Measurements from ENCODE around the gene RBKS. TPM values are rescaled to one million over a fixed set of nuclear protein-coding genes. Genes with fewer than 3 reads are reported as not detected.
"Not testable (repeated sequence)": the region's sequence is repeated elsewhere in the genome, so short reads cannot be mapped to it uniquely, and the experiment has no call there.

Gene RBKS
- total RNA-seq, 1 donor from 2014 or later = 0.83 TPM

DNA sequence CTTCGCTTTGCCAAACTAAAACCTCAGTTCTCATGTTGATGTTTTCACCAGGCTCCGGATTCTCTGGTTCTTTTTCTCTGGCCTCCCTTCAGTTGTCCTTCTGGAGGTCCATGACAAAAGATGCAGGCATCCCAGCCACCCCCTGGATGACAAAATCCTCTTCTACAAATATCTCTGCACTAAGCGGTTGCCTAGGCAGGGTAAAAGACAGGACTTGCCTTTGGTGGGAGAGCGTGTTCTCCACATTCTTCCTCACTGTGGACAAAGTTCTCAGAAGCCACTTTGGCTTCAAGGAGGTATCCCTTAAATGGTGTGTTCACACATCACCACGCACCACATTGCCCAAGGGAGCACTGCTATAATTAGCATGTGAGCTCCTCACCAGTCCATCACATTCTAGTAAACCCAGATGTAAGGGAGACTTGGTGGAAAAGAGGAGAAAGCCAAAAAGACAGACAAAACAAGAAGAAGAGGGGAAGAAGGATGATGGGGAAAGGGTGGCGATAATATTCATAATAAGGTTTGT is 142.3 kb downstream of the RBKS start:
- Mint-ChIP-seq H3K4me3 (ENCODE audit: unreplicated experiment) (no peak overlapping the region), H3K27me3 (ENCODE audit: unreplicated experiment) (peaks cover 4% of the 10 kb centered on the region), H3K4me1 (ENCODE audit: unreplicated experiment) (no peaks in the 10 kb centered on the region), H3K9me3 (ENCODE audit: unreplicated experiment) (peaks cover 23% of the 10 kb centered on the region), H3K36me3 (ENCODE audit: unreplicated experiment) (peaks cover 9% of the 10 kb centered on the region), H3K27ac (ENCODE audit: unreplicated experiment) (no peak overlapping the region)
- TF ChIP-seq, protein P1, sequence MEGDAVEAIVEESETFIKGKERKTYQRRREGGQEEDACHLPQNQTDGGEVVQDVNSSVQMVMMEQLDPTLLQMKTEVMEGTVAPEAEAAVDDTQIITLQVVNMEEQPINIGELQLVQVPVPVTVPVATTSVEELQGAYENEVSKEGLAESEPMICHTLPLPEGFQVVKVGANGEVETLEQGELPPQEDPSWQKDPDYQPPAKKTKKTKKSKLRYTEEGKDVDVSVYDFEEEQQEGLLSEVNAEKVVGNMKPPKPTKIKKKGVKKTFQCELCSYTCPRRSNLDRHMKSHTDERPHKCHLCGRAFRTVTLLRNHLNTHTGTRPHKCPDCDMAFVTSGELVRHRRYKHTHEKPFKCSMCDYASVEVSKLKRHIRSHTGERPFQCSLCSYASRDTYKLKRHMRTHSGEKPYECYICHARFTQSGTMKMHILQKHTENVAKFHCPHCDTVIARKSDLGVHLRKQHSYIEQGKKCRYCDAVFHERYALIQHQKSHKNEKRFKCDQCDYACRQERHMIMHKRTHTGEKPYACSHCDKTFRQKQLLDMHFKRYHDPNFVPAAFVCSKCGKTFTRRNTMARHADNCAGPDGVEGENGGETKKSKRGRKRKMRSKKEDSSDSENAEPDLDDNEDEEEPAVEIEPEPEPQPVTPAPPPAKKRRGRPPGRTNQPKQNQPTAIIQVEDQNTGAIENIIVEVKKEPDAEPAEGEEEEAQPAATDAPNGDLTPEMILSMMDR (IDR thresholded peaks at IDR 0.05) = no peak
- DNase-seq (ENCODE audit: extremely low spot score, unreplicated experiment) = no peak

DNA sequence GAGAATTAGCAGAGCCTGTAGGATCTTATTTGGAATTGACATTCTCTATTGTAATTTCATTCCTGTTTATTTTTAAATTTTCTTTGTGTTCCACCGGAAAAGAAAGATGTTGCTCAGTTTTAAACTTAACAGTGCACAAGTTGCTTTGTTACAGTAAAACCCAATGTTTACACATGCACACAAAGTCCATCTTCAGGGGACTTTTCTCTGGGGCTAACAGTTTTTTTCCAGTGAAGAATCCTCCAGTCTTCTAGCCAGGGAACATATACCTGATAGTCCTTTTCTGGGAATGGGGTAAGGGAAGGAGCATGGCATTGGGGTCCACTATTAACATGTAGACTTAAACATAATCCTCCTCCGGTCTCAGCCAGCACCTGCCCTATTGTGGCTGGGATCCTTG is 143.9 kb downstream of the RBKS start:
- Mint-ChIP-seq H3K4me3 (ENCODE audit: unreplicated experiment) (no peak overlapping the region), H3K36me3 (ENCODE audit: unreplicated experiment) (peaks cover 9% of the 10 kb centered on the region), H3K9me3 (ENCODE audit: unreplicated experiment) (peaks cover 23% of the 10 kb centered on the region), H3K27me3 (ENCODE audit: unreplicated experiment) (peaks cover 4% of the 10 kb centered on the region), H3K4me1 (ENCODE audit: unreplicated experiment) (no peaks in the 10 kb centered on the region), H3K27ac (ENCODE audit: unreplicated experiment) (no peak overlapping the region)
- DNase-seq (ENCODE audit: extremely low spot score, unreplicated experiment) = no peak
- TF ChIP-seq, protein P1 (IDR thresholded peaks at IDR 0.05) = no peak

DNA sequence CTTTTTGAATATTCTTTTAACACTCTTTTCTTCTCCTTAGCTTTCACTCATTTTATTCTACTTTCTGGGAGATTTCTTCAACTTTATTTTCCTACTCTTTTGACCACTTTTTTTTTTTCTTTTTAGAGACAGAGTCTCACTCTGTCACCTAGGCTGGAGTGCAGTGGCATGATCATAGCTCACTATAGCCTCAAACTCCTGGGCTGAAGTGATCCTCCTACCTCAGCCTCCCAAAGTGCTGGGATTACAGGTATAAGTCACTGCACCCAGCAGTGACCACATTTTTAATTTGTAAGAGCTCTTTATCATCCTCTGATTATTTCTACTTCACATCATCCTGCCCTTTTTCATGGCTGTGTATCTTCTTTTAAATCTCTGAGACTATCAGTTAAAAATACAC is 144.7 kb downstream of the RBKS start:
- H3K36me3 Mint-ChIP-seq (ENCODE audit: unreplicated experiment); H3K4me3 Mint-ChIP-seq (ENCODE audit: unreplicated experiment); DNase-seq (ENCODE audit: extremely low spot score, unreplicated experiment); H3K27ac Mint-ChIP-seq (ENCODE audit: unreplicated experiment); H3K27me3 Mint-ChIP-seq (ENCODE audit: unreplicated experiment); H3K4me1 Mint-ChIP-seq (ENCODE audit: unreplicated experiment): not testable (repeated sequence)
- H3K9me3 Mint-ChIP-seq (ENCODE audit: unreplicated experiment) = peaks cover 30% of the 10 kb centered on the region

DNA sequence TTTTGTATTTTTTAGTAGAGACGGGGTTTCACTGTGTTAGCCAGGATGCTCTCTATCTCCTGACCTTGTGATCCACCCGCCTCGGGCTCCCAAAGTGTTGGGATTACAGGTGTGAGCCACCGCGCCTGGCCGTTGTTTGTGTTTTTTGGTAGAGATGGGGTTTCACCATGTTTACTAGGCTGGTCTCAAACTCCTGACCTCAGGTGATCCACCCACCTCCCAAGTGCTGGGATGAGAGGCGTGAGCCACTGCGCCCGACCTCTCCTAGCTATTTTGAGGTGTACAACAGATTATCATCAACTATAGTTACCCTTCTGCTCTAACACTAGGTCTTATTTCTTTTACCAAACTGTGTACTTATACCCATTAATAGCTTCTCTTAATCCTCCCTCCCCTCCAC is 147.6 kb downstream of the RBKS start:
- TF ChIP-seq, protein P1 (IDR thresholded peaks at IDR 0.05) = no peak
- no peaks in the 10 kb centered on the region for H3K27me3 Mint-ChIP-seq (ENCODE audit: unreplicated experiment)

DNA sequence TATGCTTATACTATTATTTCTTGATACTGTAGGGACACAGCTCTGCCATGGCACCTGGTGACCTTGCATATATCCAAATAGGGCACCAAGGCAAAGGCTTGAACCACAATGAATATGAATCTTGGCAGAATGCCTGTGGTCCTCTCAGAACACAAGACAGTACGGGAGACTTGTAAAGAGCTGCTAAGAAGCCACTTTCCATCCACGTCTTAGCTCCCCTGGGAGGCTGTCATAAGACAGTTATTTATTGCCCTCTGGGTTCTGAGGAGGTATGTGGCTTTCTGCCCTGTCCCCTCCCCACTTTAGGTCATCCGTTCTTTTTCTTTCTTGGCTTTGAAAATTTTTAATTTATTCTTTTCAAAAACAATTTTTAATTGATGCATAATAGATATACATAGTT is 148.5 kb downstream of the RBKS start:
- Mint-ChIP-seq H3K4me1 (ENCODE audit: unreplicated experiment) (no peaks in the 10 kb centered on the region), H3K27ac (ENCODE audit: unreplicated experiment) (no peak overlapping the region), H3K4me3 (ENCODE audit: unreplicated experiment) (no peak overlapping the region), H3K36me3 (ENCODE audit: unreplicated experiment) (peaks cover 4% of the 10 kb centered on the region), H3K9me3 (ENCODE audit: unreplicated experiment) (peaks cover 26% of the 10 kb centered on the region), H3K27me3 (ENCODE audit: unreplicated experiment) (no peaks in the 10 kb centered on the region)
- TF ChIP-seq, protein P1 (IDR thresholded peaks at IDR 0.05) = no peak
- no peak for DNase-seq (ENCODE audit: extremely low spot score, unreplicated experiment)

More for the DNA sequence above, 147.6 kb downstream of the RBKS start:
- Mint-ChIP-seq H3K4me1 (ENCODE audit: unreplicated experiment) (no peaks in the 10 kb centered on the region), H3K36me3 (ENCODE audit: unreplicated experiment) (peaks cover 4% of the 10 kb centered on the region), H3K4me3 (ENCODE audit: unreplicated experiment) (no peak overlapping the region), H3K9me3 (ENCODE audit: unreplicated experiment) (peaks cover 26% of the 10 kb centered on the region), H3K27ac (ENCODE audit: unreplicated experiment) (no peak overlapping the region)
- DNase-seq (ENCODE audit: extremely low spot score, unreplicated experiment) = no peak

DNA sequence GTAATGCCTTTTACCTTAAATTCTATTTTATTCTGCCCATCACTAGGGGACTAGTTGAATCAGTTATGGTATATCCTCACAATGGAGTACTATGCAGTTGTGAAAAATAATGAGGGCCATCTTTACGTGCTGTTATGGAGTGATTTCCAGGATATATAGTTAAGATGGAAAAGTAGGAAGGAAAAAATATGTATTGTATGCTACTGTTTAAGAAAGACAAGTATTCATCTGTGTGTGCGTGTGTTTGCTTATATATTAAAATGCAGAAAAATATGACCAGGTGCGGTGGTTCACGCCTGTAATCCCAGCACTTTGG is 151.2 kb downstream of the RBKS start:
- no peaks in the 10 kb centered on the region for H3K27me3 Mint-ChIP-seq (ENCODE audit: unreplicated experiment)
- H3K4me3 Mint-ChIP-seq (ENCODE audit: unreplicated experiment) = no peak overlapping the region
- H3K9me3 Mint-ChIP-seq (ENCODE audit: unreplicated experiment) = peaks cover 12% of the 10 kb centered on the region
- TF ChIP-seq, protein P1 (IDR thresholded peaks at IDR 0.05) = no peak
- DNase-seq (ENCODE audit: extremely low spot score, unreplicated experiment) = no peak
- H3K4me1 Mint-ChIP-seq (ENCODE audit: unreplicated experiment) = peaks cover 3% of the 10 kb centered on the region
- peaks cover 1% of the 10 kb centered on the region for H3K36me3 Mint-ChIP-seq (ENCODE audit: unreplicated experiment)
- H3K27ac Mint-ChIP-seq (ENCODE audit: unreplicated experiment) = no peak overlapping the region
